ENCODE measurements around the gene MICAL2. TPM values are rescaled to one million over a fixed set of nuclear protein-coding genes. Genes with fewer than 3 reads are reported as not detected.

Gene MICAL2
- total RNA-seq, 1 donor from 2014 or later = 104 TPM

- TF ChIP-seq, protein P1, sequence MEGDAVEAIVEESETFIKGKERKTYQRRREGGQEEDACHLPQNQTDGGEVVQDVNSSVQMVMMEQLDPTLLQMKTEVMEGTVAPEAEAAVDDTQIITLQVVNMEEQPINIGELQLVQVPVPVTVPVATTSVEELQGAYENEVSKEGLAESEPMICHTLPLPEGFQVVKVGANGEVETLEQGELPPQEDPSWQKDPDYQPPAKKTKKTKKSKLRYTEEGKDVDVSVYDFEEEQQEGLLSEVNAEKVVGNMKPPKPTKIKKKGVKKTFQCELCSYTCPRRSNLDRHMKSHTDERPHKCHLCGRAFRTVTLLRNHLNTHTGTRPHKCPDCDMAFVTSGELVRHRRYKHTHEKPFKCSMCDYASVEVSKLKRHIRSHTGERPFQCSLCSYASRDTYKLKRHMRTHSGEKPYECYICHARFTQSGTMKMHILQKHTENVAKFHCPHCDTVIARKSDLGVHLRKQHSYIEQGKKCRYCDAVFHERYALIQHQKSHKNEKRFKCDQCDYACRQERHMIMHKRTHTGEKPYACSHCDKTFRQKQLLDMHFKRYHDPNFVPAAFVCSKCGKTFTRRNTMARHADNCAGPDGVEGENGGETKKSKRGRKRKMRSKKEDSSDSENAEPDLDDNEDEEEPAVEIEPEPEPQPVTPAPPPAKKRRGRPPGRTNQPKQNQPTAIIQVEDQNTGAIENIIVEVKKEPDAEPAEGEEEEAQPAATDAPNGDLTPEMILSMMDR (conservative IDR thresholded peaks at IDR 0.05; ENCODE audit: low read depth, low read length) = no peak
- no peak for DNase-seq (ENCODE audit: low read depth)
- H3K4me3 ChIP-seq (ENCODE audit: low read depth, low read length) = no peak overlapping the region
Measured at GRCh38 chr11:12207384-12208150, 97.2 kb downstream of the MICAL2 start.

- DNase-seq (ENCODE audit: low read depth) = no peak
- H3K4me3 ChIP-seq (ENCODE audit: low read depth, low read length) = no peak overlapping the region
- TF ChIP-seq, protein P1 (conservative IDR thresholded peaks at IDR 0.05; ENCODE audit: low read depth, low read length) = no peak
Measured at GRCh38 chr11:12209096-12209495, 98.7 kb downstream of the MICAL2 start.

GRCh38 chr11:12210200-12210599, 99.8 kb downstream of the MICAL2 start:
- TF ChIP-seq, protein P1 (conservative IDR thresholded peaks at IDR 0.05; ENCODE audit: low read depth, low read length) = no peak
- no peak overlapping the region for H3K4me3 ChIP-seq (ENCODE audit: low read depth, low read length)
- no peak for DNase-seq (ENCODE audit: low read depth)

DNA sequence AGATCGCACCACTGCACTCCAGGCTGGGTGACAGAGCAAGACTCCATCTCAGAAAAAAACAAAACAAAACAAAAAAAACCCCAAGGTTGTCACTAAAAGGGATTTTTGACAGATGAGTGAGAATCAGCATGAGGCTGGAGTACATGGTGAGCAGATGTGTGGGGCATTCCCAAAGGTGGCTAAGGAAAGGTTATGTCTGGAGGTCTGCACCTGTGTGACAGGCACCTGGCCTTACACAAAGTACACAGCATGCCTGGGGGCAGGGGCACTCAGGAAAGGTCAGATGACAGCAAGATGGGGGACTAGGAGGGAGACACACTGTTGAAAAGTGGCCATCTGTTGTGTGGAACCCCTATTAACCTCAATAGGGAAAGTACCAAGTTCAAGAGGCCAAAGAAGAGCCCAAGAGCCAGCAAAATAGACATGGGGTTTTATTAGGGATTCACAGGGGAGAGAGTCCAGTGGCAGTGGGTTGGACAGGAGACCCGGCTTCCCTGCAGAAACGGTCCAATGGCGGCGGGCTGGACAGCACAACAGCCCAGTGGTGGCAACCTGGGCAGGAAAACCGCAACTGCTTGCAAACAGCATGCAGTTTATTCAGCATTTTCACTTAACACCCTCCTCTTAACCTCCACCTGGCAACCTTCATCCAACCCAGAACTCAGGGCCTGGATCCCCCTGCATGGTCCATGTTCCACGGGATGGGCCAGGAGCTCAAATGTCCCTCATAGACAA, 101.1 kb downstream of the MICAL2 start:
- TF ChIP-seq, protein P1 (conservative IDR thresholded peaks at IDR 0.05; ENCODE audit: low read depth, low read length) = no peak
- DNase-seq (ENCODE audit: low read depth) = no peak
- no peak overlapping the region for H3K4me3 ChIP-seq (ENCODE audit: low read depth, low read length)

GRCh38 chr11:12212174-12212820, 101.9 kb downstream of the MICAL2 start:
- H3K4me3 ChIP-seq (ENCODE audit: low read depth, low read length) = no peak overlapping the region
- DNase-seq (ENCODE audit: low read depth) = no peak
- TF ChIP-seq, protein P1 (conservative IDR thresholded peaks at IDR 0.05; ENCODE audit: low read depth, low read length) = no peak

DNA sequence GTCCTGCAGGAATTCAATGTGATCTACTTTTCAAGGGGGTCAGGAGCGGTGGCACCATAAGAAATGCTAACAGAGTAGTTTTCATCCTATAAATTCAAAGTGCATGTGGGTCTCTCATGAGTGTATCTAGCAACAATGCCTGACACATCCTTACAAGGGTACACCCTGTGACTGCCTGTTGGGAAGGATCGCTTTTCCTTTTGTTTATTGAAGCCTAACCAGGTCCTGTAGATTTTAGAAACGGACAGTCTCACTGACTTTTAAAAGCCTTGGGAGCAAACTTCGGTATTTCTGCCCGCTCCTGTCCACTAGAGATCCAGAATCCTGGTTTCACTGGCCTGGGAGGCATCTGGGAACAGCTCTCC, 102.4 kb downstream of the MICAL2 start:
- TF ChIP-seq, protein P1 (conservative IDR thresholded peaks at IDR 0.05; ENCODE audit: low read depth, low read length) = no peak
- no peak for DNase-seq (ENCODE audit: low read depth)
- H3K4me3 ChIP-seq (ENCODE audit: low read depth, low read length) = no peak overlapping the region
